ENCODE measurements around the gene ASB5. TPM values are rescaled to one million over a fixed set of nuclear protein-coding genes. Genes with fewer than 3 reads are reported as not detected.
"Not testable (repeated sequence)": the region's sequence is repeated elsewhere in the genome, so short reads cannot be mapped to it uniquely, and the experiment has no call there.

The ASB5 gene
- total RNA-seq, 1 experiment from 2014 or later: not detected

DNA sequence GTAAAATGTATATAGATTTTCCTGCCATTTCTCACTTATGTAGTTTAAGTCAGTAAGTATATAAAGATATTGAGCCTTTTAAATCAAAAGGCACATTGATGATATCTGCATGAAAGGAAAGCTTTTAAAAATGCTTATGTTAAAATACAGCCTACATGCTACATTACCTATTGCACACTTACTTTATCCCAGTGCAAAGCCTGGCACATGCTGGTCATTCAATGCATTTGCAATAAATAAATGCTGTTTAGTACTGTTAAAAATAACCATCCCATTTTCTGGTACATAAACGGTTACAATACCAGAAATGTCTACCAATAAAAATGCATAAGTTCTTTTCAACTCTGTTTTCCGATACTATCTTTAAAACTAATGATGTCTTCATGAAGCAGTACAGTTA, 51.5 kb downstream of the ASB5 start:
- no TSS peak for BruUV-seq (replicated peaks)
- TF ChIP-seq, protein P1, sequence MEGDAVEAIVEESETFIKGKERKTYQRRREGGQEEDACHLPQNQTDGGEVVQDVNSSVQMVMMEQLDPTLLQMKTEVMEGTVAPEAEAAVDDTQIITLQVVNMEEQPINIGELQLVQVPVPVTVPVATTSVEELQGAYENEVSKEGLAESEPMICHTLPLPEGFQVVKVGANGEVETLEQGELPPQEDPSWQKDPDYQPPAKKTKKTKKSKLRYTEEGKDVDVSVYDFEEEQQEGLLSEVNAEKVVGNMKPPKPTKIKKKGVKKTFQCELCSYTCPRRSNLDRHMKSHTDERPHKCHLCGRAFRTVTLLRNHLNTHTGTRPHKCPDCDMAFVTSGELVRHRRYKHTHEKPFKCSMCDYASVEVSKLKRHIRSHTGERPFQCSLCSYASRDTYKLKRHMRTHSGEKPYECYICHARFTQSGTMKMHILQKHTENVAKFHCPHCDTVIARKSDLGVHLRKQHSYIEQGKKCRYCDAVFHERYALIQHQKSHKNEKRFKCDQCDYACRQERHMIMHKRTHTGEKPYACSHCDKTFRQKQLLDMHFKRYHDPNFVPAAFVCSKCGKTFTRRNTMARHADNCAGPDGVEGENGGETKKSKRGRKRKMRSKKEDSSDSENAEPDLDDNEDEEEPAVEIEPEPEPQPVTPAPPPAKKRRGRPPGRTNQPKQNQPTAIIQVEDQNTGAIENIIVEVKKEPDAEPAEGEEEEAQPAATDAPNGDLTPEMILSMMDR (IDR thresholded peaks at IDR 0.05; ENCODE audit: unreplicated experiment): no peak
- no peak for DNase-seq (ENCODE audit: unreplicated experiment)
- H3K4me3 Mint-ChIP-seq (ENCODE audit: unreplicated experiment): no peak overlapping the region
- ChIA-PET POLR2A (no interaction called here), CTCF (interaction anchor here (1.0 kb wide), 1 partner anchor 17 kb away, joined by 3 read pairs; no protein-coding TSS in a partner anchor)
- H3K27ac Mint-ChIP-seq (ENCODE audit: low read depth, unreplicated experiment): no peak overlapping the region
- no peaks in the 10 kb centered on the region for H3K4me1 Mint-ChIP-seq (ENCODE audit: insufficient read depth, unreplicated experiment)
- no peaks in the 10 kb centered on the region for H3K36me3 Mint-ChIP-seq (ENCODE audit: insufficient read depth, unreplicated experiment)
- intact Hi-C loops (cut with micrococcal nuclease): no loop called here
- H3K27me3 Mint-ChIP-seq (ENCODE audit: insufficient read depth, unreplicated experiment): no peaks in the 10 kb centered on the region
- peaks cover 3% of the 10 kb centered on the region for H3K9me3 Mint-ChIP-seq (ENCODE audit: unreplicated experiment)

DNA sequence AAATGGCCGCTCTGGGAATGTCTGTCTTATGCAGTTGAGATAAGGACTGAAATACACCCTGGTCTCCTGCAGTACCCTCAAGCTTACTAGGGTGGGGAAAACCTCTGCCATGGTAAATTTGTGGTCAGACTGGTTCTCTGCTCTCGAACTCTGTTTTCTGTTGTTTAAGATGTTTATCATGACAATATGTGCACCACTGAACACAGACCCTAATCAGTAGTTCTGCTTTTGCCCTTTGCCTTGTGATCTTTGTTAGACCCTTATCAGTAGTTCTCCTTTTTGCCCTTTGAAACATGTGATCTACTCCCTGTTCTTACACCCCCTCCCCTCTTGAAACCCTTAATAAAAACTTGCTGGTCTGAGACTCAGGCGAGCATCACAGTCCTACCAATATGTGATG, 56.7 kb downstream of the ASB5 start:
- POLR2A ChIA-PET: not testable (repeated sequence)

DNA sequence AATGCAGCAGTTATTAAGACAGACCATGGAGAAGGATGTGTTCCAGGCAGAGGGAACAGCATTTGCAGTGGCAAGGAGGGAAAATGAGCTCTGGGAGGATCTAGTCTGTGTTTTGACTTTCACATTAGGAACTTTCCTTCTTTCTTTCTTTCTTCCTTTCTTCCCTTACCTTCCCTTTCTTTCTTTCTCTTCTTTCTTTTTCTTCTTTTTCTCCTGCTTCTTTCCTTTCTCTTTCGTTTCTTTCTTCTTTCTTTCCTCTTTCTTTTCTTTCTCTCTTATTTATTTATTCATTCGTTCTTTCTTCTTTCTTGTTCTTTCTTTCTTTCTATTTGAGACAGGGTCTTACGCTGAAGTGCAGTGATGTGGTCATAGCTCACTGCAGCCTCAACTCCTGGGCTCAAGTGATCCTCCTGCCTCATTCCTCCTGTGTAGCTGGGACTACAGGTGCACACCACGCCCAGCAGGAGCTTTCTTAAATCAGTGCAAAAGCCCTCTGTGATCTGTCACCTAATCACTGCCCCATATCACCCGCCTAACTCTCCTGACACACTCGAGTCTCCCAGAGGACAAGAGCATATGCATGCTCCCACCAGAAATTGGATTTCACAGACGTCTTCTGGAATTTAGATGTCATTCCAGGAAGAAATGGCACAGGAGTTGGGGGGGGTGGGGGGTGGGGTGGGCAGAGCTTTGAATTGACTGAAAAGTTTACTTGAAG, 58.3 kb downstream of the ASB5 start:
- Mint-ChIP-seq H3K4me1 (ENCODE audit: insufficient read depth, unreplicated experiment) (no peaks in the 10 kb centered on the region), H3K27me3 (ENCODE audit: insufficient read depth, unreplicated experiment) (no peaks in the 10 kb centered on the region), H3K36me3 (ENCODE audit: insufficient read depth, unreplicated experiment) (no peaks in the 10 kb centered on the region), H3K27ac (ENCODE audit: low read depth, unreplicated experiment) (no peak overlapping the region), H3K4me3 (ENCODE audit: unreplicated experiment) (no peak overlapping the region), H3K9me3 (ENCODE audit: unreplicated experiment) (peaks cover 9% of the 10 kb centered on the region)
- intact Hi-C loops (cut with micrococcal nuclease): no loop called here
- TF ChIP-seq, protein P1 (IDR thresholded peaks at IDR 0.05; ENCODE audit: unreplicated experiment): no peak
- no peak for DNase-seq (ENCODE audit: unreplicated experiment)
- POLR2A ChIA-PET: interaction anchor here (1.2 kb wide), 1 partner anchor 26 kb away, joined by 5 read pairs; no protein-coding TSS in a partner anchor
- CTCF ChIA-PET: no interaction called here
- BruUV-seq (replicated peaks): no TSS peak

More for the DNA sequence above, 56.7 kb downstream of the ASB5 start:
- H3K4me3 Mint-ChIP-seq (ENCODE audit: unreplicated experiment); DNase-seq (ENCODE audit: unreplicated experiment); intact Hi-C loops (cut with micrococcal nuclease); H3K27me3 Mint-ChIP-seq (ENCODE audit: insufficient read depth, unreplicated experiment); H3K4me1 Mint-ChIP-seq (ENCODE audit: insufficient read depth, unreplicated experiment); BruUV-seq (replicated peaks); H3K9me3 Mint-ChIP-seq (ENCODE audit: unreplicated experiment); H3K27ac Mint-ChIP-seq (ENCODE audit: low read depth, unreplicated experiment); H3K36me3 Mint-ChIP-seq (ENCODE audit: insufficient read depth, unreplicated experiment): not testable (repeated sequence)
- CTCF ChIA-PET: interaction anchor here (0.7 kb wide), 1 partner anchor 172 kb away, joined by 3 read pairs; no protein-coding TSS in a partner anchor

DNA sequence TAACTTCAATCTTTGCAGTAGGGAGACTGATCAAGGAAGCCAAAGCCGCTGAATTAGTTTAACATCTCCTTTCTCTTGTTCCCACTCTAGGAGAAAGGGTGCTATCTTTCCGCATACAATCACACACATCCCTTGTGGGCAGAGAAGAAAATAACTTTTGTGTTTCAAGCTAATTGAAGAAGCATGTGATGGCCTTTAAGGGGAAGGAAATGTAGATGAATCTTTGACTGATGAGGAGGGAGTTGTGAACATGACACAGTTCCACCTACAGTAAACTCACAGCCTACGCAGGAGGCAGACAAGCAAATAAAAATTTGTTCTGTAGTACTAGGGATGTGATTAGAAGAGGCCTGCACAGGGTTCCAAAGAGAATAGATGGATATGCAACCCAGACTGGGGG, 58.9 kb downstream of the ASB5 start:
- no peaks in the 10 kb centered on the region for H3K36me3 Mint-ChIP-seq (ENCODE audit: insufficient read depth, unreplicated experiment)
- CTCF ChIA-PET: interaction anchor here (0.7 kb wide), 1 partner anchor 13 kb away, joined by 3 read pairs; no protein-coding TSS in a partner anchor
- POLR2A ChIA-PET: interaction anchor here (1.2 kb wide), 1 partner anchor 25 kb away, joined by 5 read pairs; no protein-coding TSS in a partner anchor
- peaks cover 9% of the 10 kb centered on the region for H3K9me3 Mint-ChIP-seq (ENCODE audit: unreplicated experiment)
- no peak for DNase-seq (ENCODE audit: unreplicated experiment)
- H3K4me3 Mint-ChIP-seq (ENCODE audit: unreplicated experiment): no peak overlapping the region
- H3K27me3 Mint-ChIP-seq (ENCODE audit: insufficient read depth, unreplicated experiment): no peaks in the 10 kb centered on the region
- intact Hi-C loops (cut with micrococcal nuclease): no loop called here
- no peak overlapping the region for H3K27ac Mint-ChIP-seq (ENCODE audit: low read depth, unreplicated experiment)
- TF ChIP-seq, protein P1 (IDR thresholded peaks at IDR 0.05; ENCODE audit: unreplicated experiment): no peak
- no TSS peak for BruUV-seq (replicated peaks)
- no peaks in the 10 kb centered on the region for H3K4me1 Mint-ChIP-seq (ENCODE audit: insufficient read depth, unreplicated experiment)
